ENCODE results near the gene RFPL1.

RFPL1 gene

GRCh38 chr22:29478326-29479276 lies 40.2 kb downstream of the RFPL1 start:
- H2AFZ ChIP-seq (ENCODE audit: low read length) = no peak overlapping the region
- no peak overlapping the region for H3K4me3 ChIP-seq (ENCODE audit: low read length, poor library complexity, severe bottlenecking)

GRCh38 chr22:29479417-29480261 lies 41.3 kb downstream of the RFPL1 start, which contains the start of gene NEFH:
NEFH (plus strand) TSS chr22:29480218; CDS start chr22:29480263, 45 bp downstream.
- H3K27me3 ChIP-seq (ENCODE audit: insufficient read depth, low read length, poor library complexity, severe bottlenecking) = no peaks in the 10 kb centered on the region
- no peak within 1 kb of the TSS for H3K4me3 ChIP-seq (ENCODE audit: low read length, poor library complexity, severe bottlenecking)
- H2AFZ ChIP-seq (ENCODE audit: low read length) = no peak within 1 kb of the TSS
- H3K9me3 ChIP-seq (ENCODE audit: insufficient read depth, low read depth, low read length) = no peaks in the 10 kb centered on the region
- no peaks in the 10 kb centered on the region for H3F3A ChIP-seq (ENCODE audit: low read depth)
- no peak within 1 kb of the TSS for H3K9ac ChIP-seq (ENCODE audit: low read depth, low read length, poor library complexity, severe bottlenecking)
- H3K36me3 ChIP-seq (ENCODE audit: insufficient read depth, low read length) = no peaks in the 10 kb centered on the region
- H3K4me2 ChIP-seq (ENCODE audit: low read depth, low read length, poor library complexity, severe bottlenecking) = no peak within 1 kb of the TSS
- no peaks in the 10 kb centered on the region for H3K9me2 ChIP-seq (replicated peaks; ENCODE audit: low read depth, low read length)
- no peaks in the 10 kb centered on the region for H3K4me1 ChIP-seq (ENCODE audit: insufficient read depth, low read length, poor library complexity, severe bottlenecking)
- no peaks in the 10 kb centered on the region for H4K20me1 ChIP-seq (ENCODE audit: insufficient read depth, low read length, poor library complexity, severe bottlenecking)
- H3K79me2 ChIP-seq (ENCODE audit: insufficient read depth, low read length) = no peaks in the 10 kb centered on the region
- TF ChIP-seq EZH2phosphoT487 (IDR thresholded peaks at IDR 0.05; ENCODE audit: borderline replicate concordance) (no peak), CTCF (conservative IDR thresholded peaks at IDR 0.05; ENCODE audit: low read length) (no peak)

More at GRCh38 chr22:29478326-29479276, 40.2 kb downstream of the RFPL1 start:
- no peaks in the 10 kb centered on the region for H3K36me3 ChIP-seq (ENCODE audit: insufficient read depth, low read length)
- H3F3A ChIP-seq (ENCODE audit: low read depth) = no peaks in the 10 kb centered on the region
- H4K20me1 ChIP-seq (ENCODE audit: insufficient read depth, low read length, poor library complexity, severe bottlenecking) = no peaks in the 10 kb centered on the region
- TF ChIP-seq CTCF (conservative IDR thresholded peaks at IDR 0.05; ENCODE audit: low read length) = no peak
- TF ChIP-seq EZH2phosphoT487 (IDR thresholded peaks at IDR 0.05; ENCODE audit: borderline replicate concordance) = no peak
- H3K9me2 ChIP-seq (replicated peaks; ENCODE audit: low read depth, low read length) = no peaks in the 10 kb centered on the region
- no peaks in the 10 kb centered on the region for H3K4me1 ChIP-seq (ENCODE audit: insufficient read depth, low read length, poor library complexity, severe bottlenecking)
- no peaks in the 10 kb centered on the region for H3K79me2 ChIP-seq (ENCODE audit: insufficient read depth, low read length)
- H3K9ac ChIP-seq (ENCODE audit: low read depth, low read length, poor library complexity, severe bottlenecking) = no peak overlapping the region
- no peaks in the 10 kb centered on the region for H3K9me3 ChIP-seq (ENCODE audit: insufficient read depth, low read depth, low read length)
- no peak overlapping the region for H3K4me2 ChIP-seq (ENCODE audit: low read depth, low read length, poor library complexity, severe bottlenecking)
- H3K27me3 ChIP-seq (ENCODE audit: insufficient read depth, low read length, poor library complexity, severe bottlenecking) = no peaks in the 10 kb centered on the region

- no peaks in the 10 kb centered on the region for H3K9me3 ChIP-seq (ENCODE audit: insufficient read depth, low read depth, low read length)
- no peaks in the 10 kb centered on the region for H3K9me2 ChIP-seq (replicated peaks; ENCODE audit: low read depth, low read length)
- H4K20me1 ChIP-seq (ENCODE audit: insufficient read depth, low read length, poor library complexity, severe bottlenecking) = no peaks in the 10 kb centered on the region
- no peaks in the 10 kb centered on the region for H3K79me2 ChIP-seq (ENCODE audit: insufficient read depth, low read length)
- H3F3A ChIP-seq (ENCODE audit: low read depth) = no peaks in the 10 kb centered on the region
- TF ChIP-seq CTCF (conservative IDR thresholded peaks at IDR 0.05; ENCODE audit: low read length) (no peak), EZH2phosphoT487 (IDR thresholded peaks at IDR 0.05; ENCODE audit: borderline replicate concordance) (no peak)
- H3K4me3 ChIP-seq (ENCODE audit: low read length, poor library complexity, severe bottlenecking) = no peak overlapping the region
- no peaks in the 10 kb centered on the region for H3K27me3 ChIP-seq (ENCODE audit: insufficient read depth, low read length, poor library complexity, severe bottlenecking)
- H3K9ac ChIP-seq (ENCODE audit: low read depth, low read length, poor library complexity, severe bottlenecking) = no peak overlapping the region
- H3K4me1 ChIP-seq (ENCODE audit: insufficient read depth, low read length, poor library complexity, severe bottlenecking) = no peaks in the 10 kb centered on the region
- H2AFZ ChIP-seq (ENCODE audit: low read length) = no peak overlapping the region
- H3K36me3 ChIP-seq (ENCODE audit: insufficient read depth, low read length) = no peaks in the 10 kb centered on the region
- no peak overlapping the region for H3K4me2 ChIP-seq (ENCODE audit: low read depth, low read length, poor library complexity, severe bottlenecking)
Measured at GRCh38 chr22:29480262-29480511, 41.8 kb downstream of the RFPL1 start.
